Esophagus squamous epithelium (tissue), 5 donors: Measurements from ENCODE around the gene AHR. TPM values are rescaled to one million over a fixed set of nuclear protein-coding genes. Genes with fewer than 3 reads are reported as not detected.
"Not testable (repeated sequence)": the region's sequence is repeated elsewhere in the genome, so short reads cannot be mapped to it uniquely, and the experiment has no call there.

ENCODE experiments used
- DNase-seq: peaks from one replicate; lab custom pipeline; 2025; lab: John Stamatoyannopoulos, UW
- H3K27ac ChIP-seq, 4 donors: fragments of 200-600 bp; sonication (generic); one replicate each; pipeline ENCODE4 v1.5.1; 2016 to 2019; ENCODE audit warnings: mild to moderate bottlenecking in 1 of 4
- H3K27me3 ChIP-seq, 4 donors: fragments of 200-600 bp; sonication (generic); 1 replicate in 3 of 4; 2 replicates in 1 of 4; pipeline versions ENCODE4 v1.5.1 to v1.6.0; 2017 to 2021; ENCODE audit warnings: antibody characterized with exemption in 1 of 4
- H3K36me3 ChIP-seq, 3 donors: fragments of 200-600 bp; sonication (generic); one replicate each; pipeline ENCODE4 v1.5.1; 2016 to 2019
- H3K4me1 ChIP-seq, 3 donors: fragments of 200-600 bp; sonication (generic); one replicate each; pipeline ENCODE4 v1.5.1; 2017 to 2019
- H3K4me3 ChIP-seq, 4 donors: fragments of 200-600 bp; sonication (generic); 1 replicate in 3 of 4; 2 replicates in 1 of 4; pipeline ENCODE4 v1.5.1; 2016 to 2019; ENCODE audit warnings: mild to moderate bottlenecking in 2 of 4, moderate library complexity in 1 of 4
- H3K9me3 ChIP-seq, 3 donors: fragments of 200-600 bp; sonication (generic); one replicate each; pipeline ENCODE4 v1.5.1; 2016 to 2019
- CTCF ChIP-seq, 6 experiments: fragments of 450-650 bp in 4 of 6; fragments of 200-600 bp in 2 of 6; sonication (generic) in 2 of 6; IDR thresholded peaks; one replicate each; pipeline ENCODE4 v1.5.1; 2016 to 2019; ENCODE audit warnings: antibody characterized with exemption in 6 of 6, mild to moderate bottlenecking in 4 of 6, moderate library complexity in 4 of 6
- POLR2A ChIP-seq, 4 donors: fragments of 450-650 bp; IDR thresholded peaks; one replicate each; pipeline ENCODE4 v1.6.1; 2017; ENCODE audit warnings: antibody characterized with exemption in 4 of 4, mild to moderate bottlenecking in 4 of 4, moderate library complexity in 3 of 4
- WGBS, 2 donors: methylation state at CpG; one replicate each; pipeline ENCODE4 v1.1.5; 2018; 5-methylcytosine and 5-hydroxymethylcytosine counted together
- intact Hi-C: fragments of 100-400 bp; cut with DNase I; formaldehyde crosslinking; loops from one replicate; pipeline ENCODE4 v1.15.0; 2022
- small RNA-seq, 4 donors: library from RNA; depleted of rRNA; stranded (forward); fragments of <200 nt; gene quantifications; one replicate each; pipeline ENCODE3, GENCODE V24; 2016
- total RNA-seq, 4 donors: library from RNA; depleted of rRNA; stranded (reverse); fragments of >200 nt; gene quantifications; one replicate each; pipeline ENCODE4 v1.1.0, GENCODE V29; 2016
- donor health status: DM: yes; HTN: yes; CAD: no.

Gene AHR
- total RNA-seq, 4 donors from 2014 or later = 29.8 to 89.5 (median 57.5) TPM

GRCh38 chr7:17385612-17386011 lies 87.2 kb downstream of the AHR start:
- intact Hi-C loops = no loop called here
- Histone ChIP-seq H3K4me3 (no peak overlapping the region), H3K9me3 (no peaks in the 10 kb centered on the region), H3K27ac (no peak overlapping the region), H3K27me3 (no peaks in the 10 kb centered on the region), H3K4me1 (no peaks in the 10 kb centered on the region), H3K36me3 (no peaks in the 10 kb centered on the region)
- TF ChIP-seq POLR2A (IDR thresholded peaks at IDR 0.05) = no peak
- TF ChIP-seq CTCF (IDR thresholded peaks at IDR 0.05) = no peak
- no peak for DNase-seq

GRCh38 chr7:17390392-17390791 lies 91.9 kb downstream of the AHR start:
- Histone ChIP-seq H3K9me3 (peaks cover 0 to 16% (median 6%) of the 10 kb centered on the region in 3 donors), H3K36me3 (no peaks in the 10 kb centered on the region), H3K27ac (no peak overlapping the region), H3K4me1 (no peaks in the 10 kb centered on the region), H3K27me3 (no peaks in the 10 kb centered on the region), H3K4me3 (no peak overlapping the region)
- TF ChIP-seq CTCF (IDR thresholded peaks at IDR 0.05) (no peak), POLR2A (IDR thresholded peaks at IDR 0.05) (no peak)
- intact Hi-C loops = no loop called here
- 60 to 63% methylated on average over 4 of the region's 4 CpGs for WGBS, 2 donors
- DNase-seq = no peak

GRCh38 chr7:17391366-17391765 lies 92.9 kb downstream of the AHR start:
- intact Hi-C loops = no loop called here
- DNase-seq = no peak
- TF ChIP-seq POLR2A (IDR thresholded peaks at IDR 0.05) (no peak), CTCF (IDR thresholded peaks at IDR 0.05) (no peak)
- no peaks in the 10 kb centered on the region for H3K4me1 ChIP-seq
- WGBS, 2 donors = 94 to 100% methylated on average over 2 of the region's 2 CpGs
- H3K27me3 ChIP-seq = no peaks in the 10 kb centered on the region
- H3K36me3 ChIP-seq = no peaks in the 10 kb centered on the region
- no peak overlapping the region for H3K4me3 ChIP-seq
- no peak overlapping the region for H3K27ac ChIP-seq
- H3K9me3 ChIP-seq = peaks cover 0 to 16% (median 6%) of the 10 kb centered on the region in 3 donors

GRCh38 chr7:17392846-17393245 lies 94.4 kb downstream of the AHR start:
- H3K4me1 ChIP-seq = no peaks in the 10 kb centered on the region
- no peak for TF ChIP-seq CTCF (IDR thresholded peaks at IDR 0.05)
- no peak for TF ChIP-seq POLR2A (IDR thresholded peaks at IDR 0.05)
- WGBS, 2 donors = 65 to 87% methylated on average over 1 of the region's 1 CpG
- H3K4me3 ChIP-seq = no peak overlapping the region
- intact Hi-C loops = no loop called here
- DNase-seq = no peak
- H3K36me3 ChIP-seq = no peaks in the 10 kb centered on the region
- no peak overlapping the region for H3K27ac ChIP-seq
- H3K9me3 ChIP-seq = peaks cover 0 to 16% (median 6%) of the 10 kb centered on the region in 3 donors
- H3K27me3 ChIP-seq = no peaks in the 10 kb centered on the region

- H3K4me3 ChIP-seq, H3K4me1 ChIP-seq, H3K27me3 ChIP-seq, intact Hi-C loops, H3K27ac ChIP-seq, DNase-seq, H3K36me3 ChIP-seq: not testable (repeated sequence)
- 94% methylated on average over 2 to 3 of the region's 4 CpGs for WGBS, 2 donors
- H3K9me3 ChIP-seq = peaks cover 0 to 16% (median 6%) of the 10 kb centered on the region in 3 donors
Measured at GRCh38 chr7:17394563-17394962, 96.1 kb downstream of the AHR start.

Small RNAs within 50 kb of the gene (small RNA-seq; reads per million reads assigned to genes)
- gene RF00092 = 0 reads per million in 4 donors
